Activated CD4-positive, alpha-beta T cell treated with anti-CD3 and anti-CD28 coated beads, Interleukin-2, amount 10 ng/mL, durations not matched to agents 24 days and 14 days (primary cell): ENCODE measurements around the gene PSME3. TPM values are rescaled to one million over a fixed set of nuclear protein-coding genes. Genes with fewer than 3 reads are reported as not detected.

ENCODE experiments used
- DNase-seq: peaks from one replicate; pipeline ENCODE4 v3.0.0; 2022
- H3K27ac Mint-ChIP-seq: one replicate; pipeline ENCODE4 v1.8.0; 2022; ENCODE audit warnings: mild to moderate bottlenecking, mixed read lengths
- H3K27me3 Mint-ChIP-seq: one replicate; pipeline ENCODE4 v1.8.0; 2022; ENCODE audit warnings: mixed read lengths
- H3K36me3 Mint-ChIP-seq: one replicate; pipeline ENCODE4 v1.8.0; 2022; ENCODE audit warnings: low read depth, mild to moderate bottlenecking, mixed read lengths
- H3K4me1 Mint-ChIP-seq: one replicate; pipeline ENCODE4 v1.8.0; 2021; ENCODE audit warnings: mixed read lengths
- H3K4me3 Mint-ChIP-seq: one replicate; pipeline ENCODE4 v1.8.0; 2022; ENCODE audit warnings: mild to moderate bottlenecking, moderate library complexity, mixed read lengths
- H3K9me3 Mint-ChIP-seq: one replicate; pipeline ENCODE4 v1.8.0; 2021; ENCODE audit warnings: mixed read lengths
- intact Hi-C: fragments of 100-400 bp; cut with micrococcal nuclease; formaldehyde crosslinking; loops from one replicate; pipeline ENCODE4 v1.15.1; 2023
- total RNA-seq: library from RNA; stranded (reverse); gene quantifications from 2 replicates; pipeline ENCODE4 v1.2.3, GENCODE V29; 2022

The PSME3 gene
- total RNA-seq, 1 donor from 2014 or later, result 232 TPM

- Mint-ChIP-seq H3K4me1 (peaks cover 16% of the 10 kb centered on the region), H3K9me3 (peaks cover 3% of the 10 kb centered on the region), H3K27ac (peak within 1 kb of the TSS; percentile 73), H3K36me3 (peaks cover 10% of the 10 kb centered on the region), H3K4me3 (peak within 1 kb of the TSS; percentile 95), H3K27me3 (peaks cover 12% of the 10 kb centered on the region)
- DNase-seq, result peak; percentile 95
- intact Hi-C loops, result loop anchor here (1.0 kb wide), 1 partner anchor 26 kb away; the partner anchor contains the start of gene BECN1
These were observed 34.5 kb upstream of the PSME3 start, which contains the start of the genes CNTD1 and COA3 for GRCh38 chr17:42798383-42799380. TSS of gene CNTD1 (plus strand) at chr17:42798861. CDS start at chr17:42799068, 207 bp downstream. TSS of gene COA3 (minus strand) at chr17:42798704. CDS start at chr17:42798681, 23 bp downstream.

- no peak for DNase-seq
- intact Hi-C loops, result no loop called here
- H3K4me1 Mint-ChIP-seq, result peaks cover 4% of the 10 kb centered on the region
- no peak overlapping the region for H3K4me3 Mint-ChIP-seq
- peaks cover 12% of the 10 kb centered on the region for H3K27me3 Mint-ChIP-seq
- peaks cover 3% of the 10 kb centered on the region for H3K9me3 Mint-ChIP-seq
- no peak overlapping the region for H3K27ac Mint-ChIP-seq
- H3K36me3 Mint-ChIP-seq, result peaks cover 2% of the 10 kb centered on the region
These were observed 29.9 kb upstream of the PSME3 start for GRCh38 chr17:42803074-42803883.

- Mint-ChIP-seq H3K27me3 (peaks cover 10% of the 10 kb centered on the region), H3K4me1 (no peaks in the 10 kb centered on the region), H3K9me3 (no peaks in the 10 kb centered on the region), H3K27ac (no peak overlapping the region), H3K36me3 (peaks cover 10% of the 10 kb centered on the region), H3K4me3 (no peak overlapping the region)
- DNase-seq, result no peak
- intact Hi-C loops, result no loop called here
These were observed 28.3 kb upstream of the PSME3 start for GRCh38 chr17:42804918-42805367.

GRCh38 chr17:42806249-42806648, 26.9 kb upstream of the PSME3 start:
- no peak overlapping the region for H3K27ac Mint-ChIP-seq
- no peak overlapping the region for H3K4me3 Mint-ChIP-seq
- H3K36me3 Mint-ChIP-seq, result peaks cover 19% of the 10 kb centered on the region
- H3K27me3 Mint-ChIP-seq, result peaks cover 3% of the 10 kb centered on the region
- peaks cover 2% of the 10 kb centered on the region for H3K4me1 Mint-ChIP-seq
- H3K9me3 Mint-ChIP-seq, result no peaks in the 10 kb centered on the region
- intact Hi-C loops, result no loop called here
- DNase-seq, result no peak

GRCh38 chr17:42809250-42809649, 23.9 kb upstream of the PSME3 start:
- no peak for DNase-seq
- Mint-ChIP-seq H3K4me1 (peaks cover 2% of the 10 kb centered on the region), H3K9me3 (no peaks in the 10 kb centered on the region), H3K4me3 (no peak overlapping the region), H3K36me3 (peaks cover 31% of the 10 kb centered on the region), H3K27ac (no peak overlapping the region), H3K27me3 (no peaks in the 10 kb centered on the region)
- intact Hi-C loops, result no loop called here

GRCh38 chr17:42814633-42815399, 18.4 kb upstream of the PSME3 start:
- no peak overlapping the region for H3K27ac Mint-ChIP-seq
- intact Hi-C loops, result no loop called here
- DNase-seq, result no peak
- H3K36me3 Mint-ChIP-seq, result peaks cover 64% of the 10 kb centered on the region
- no peaks in the 10 kb centered on the region for H3K27me3 Mint-ChIP-seq
- no peak overlapping the region for H3K4me3 Mint-ChIP-seq
- no peaks in the 10 kb centered on the region for H3K9me3 Mint-ChIP-seq
- H3K4me1 Mint-ChIP-seq, result peaks cover 2% of the 10 kb centered on the region

GRCh38 chr17:42817866-42818265, 15.3 kb upstream of the PSME3 start:
- intact Hi-C loops, result no loop called here
- no peaks in the 10 kb centered on the region for H3K9me3 Mint-ChIP-seq
- DNase-seq, result no peak

GRCh38 chr17:42818379-42818778, 14.8 kb upstream of the PSME3 start:
- Mint-ChIP-seq H3K36me3 (peaks cover 62% of the 10 kb centered on the region), H3K4me1 (peaks cover 13% of the 10 kb centered on the region), H3K27me3 (no peaks in the 10 kb centered on the region), H3K4me3 (no peak overlapping the region), H3K9me3 (no peaks in the 10 kb centered on the region), H3K27ac (no peak overlapping the region)
- no peak for DNase-seq
- intact Hi-C loops, result no loop called here

More at GRCh38 chr17:42817866-42818265, 15.3 kb upstream of the PSME3 start:
- H3K4me1 Mint-ChIP-seq, result peaks cover 13% of the 10 kb centered on the region
- no peak overlapping the region for H3K27ac Mint-ChIP-seq
- H3K27me3 Mint-ChIP-seq, result no peaks in the 10 kb centered on the region
- no peak overlapping the region for H3K4me3 Mint-ChIP-seq
- peaks cover 62% of the 10 kb centered on the region for H3K36me3 Mint-ChIP-seq

GRCh38 chr17:42819939-42820535, 13.2 kb upstream of the PSME3 start:
- Mint-ChIP-seq H3K27me3 (no peaks in the 10 kb centered on the region), H3K9me3 (no peaks in the 10 kb centered on the region), H3K36me3 (peaks cover 57% of the 10 kb centered on the region), H3K27ac (no peak overlapping the region), H3K4me1 (peaks cover 20% of the 10 kb centered on the region), H3K4me3 (no peak overlapping the region)
- intact Hi-C loops, result loop anchor here (5.0 to 10.0 kb wide), 3 partner anchors 95 to 243 kb away; partner anchors contain the start of gene PSMC3IP
- peak; percentile 88 for DNase-seq

- no peak overlapping the region for H3K4me3 Mint-ChIP-seq
- H3K27me3 Mint-ChIP-seq, result no peaks in the 10 kb centered on the region
- peaks cover 49% of the 10 kb centered on the region for H3K36me3 Mint-ChIP-seq
- DNase-seq, result no peak
- intact Hi-C loops, result loop anchor here (5.0 to 10.0 kb wide), 3 partner anchors 96 to 244 kb away; partner anchors contain the start of gene PSMC3IP
- no peaks in the 10 kb centered on the region for H3K9me3 Mint-ChIP-seq
- peaks cover 21% of the 10 kb centered on the region for H3K4me1 Mint-ChIP-seq
- H3K27ac Mint-ChIP-seq, result no peak overlapping the region
These were observed 12.0 kb upstream of the PSME3 start for GRCh38 chr17:42821176-42821575.

GRCh38 chr17:42827472-42827871, 5.7 kb upstream of the PSME3 start:
- Mint-ChIP-seq H3K27me3 (peaks cover 14% of the 10 kb centered on the region), H3K4me1 (peaks cover 18% of the 10 kb centered on the region), H3K9me3 (no peaks in the 10 kb centered on the region), H3K4me3 (no peak overlapping the region), H3K27ac (no peak overlapping the region), H3K36me3 (peaks cover 5% of the 10 kb centered on the region)
- DNase-seq, result no peak
- intact Hi-C loops, result loop anchor here (10.0 kb wide), 1 partner anchor 103 kb away; no protein-coding TSS in a partner anchor

- no peak overlapping the region for H3K27ac Mint-ChIP-seq
- H3K27me3 Mint-ChIP-seq, result peaks cover 14% of the 10 kb centered on the region
- peak overlapping the region; percentile 3 for H3K4me3 Mint-ChIP-seq
- H3K36me3 Mint-ChIP-seq, result peaks cover 10% of the 10 kb centered on the region
- intact Hi-C loops, result loop anchor here (5.0 to 10.0 kb wide), 2 partner anchors 166 to 484 kb away; partner anchors contain the start of gene RPL27
- no peaks in the 10 kb centered on the region for H3K9me3 Mint-ChIP-seq
- peaks cover 14% of the 10 kb centered on the region for H3K4me1 Mint-ChIP-seq
- no peak for DNase-seq
These were observed 2.2 kb upstream of the PSME3 start for GRCh38 chr17:42830971-42831370.
